Dermis blood vessel endothelial cell (primary cell): Measurements from ENCODE around the gene NPLOC4. TPM values are rescaled to one million over a fixed set of nuclear protein-coding genes. Genes with fewer than 3 reads are reported as not detected.
A peak's percentile ranks its signal among the peaks of the same experiment; 100 is the strongest.

Experiments used
- DNase-seq: peaks from one replicate; pipeline ENCODE4 v3.0.0; 2010
- total RNA-seq: library from RNA; depleted of rRNA; stranded (reverse); fragments of >200 nt; gene quantifications from 2 replicates; pipeline ENCODE4 v1.2.3, GENCODE V29; 2014

Gene NPLOC4
- total RNA-seq, 1 donor from 2014 or later = 83.9 TPM

DNA sequence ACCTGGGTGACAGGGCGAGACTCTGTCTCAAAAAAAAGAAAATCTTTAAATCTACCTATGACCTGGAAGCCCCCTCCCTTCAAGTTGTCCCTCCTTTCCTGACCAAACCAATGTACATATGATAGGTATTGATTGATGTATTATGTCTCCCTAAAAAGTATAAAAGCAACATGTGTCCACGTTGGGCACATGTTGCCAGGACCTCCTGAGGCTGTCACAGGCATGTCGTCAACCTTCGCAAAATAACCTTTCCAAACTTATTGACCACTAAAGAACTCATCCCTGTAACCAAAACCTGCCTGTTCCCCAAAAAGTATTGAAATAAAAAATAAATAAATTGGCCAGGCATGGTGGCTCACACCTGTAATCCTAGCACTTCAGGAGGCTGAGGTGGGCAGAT is 25.1 kb upstream of the NPLOC4 start:
- DNase-seq = no peak

DNA sequence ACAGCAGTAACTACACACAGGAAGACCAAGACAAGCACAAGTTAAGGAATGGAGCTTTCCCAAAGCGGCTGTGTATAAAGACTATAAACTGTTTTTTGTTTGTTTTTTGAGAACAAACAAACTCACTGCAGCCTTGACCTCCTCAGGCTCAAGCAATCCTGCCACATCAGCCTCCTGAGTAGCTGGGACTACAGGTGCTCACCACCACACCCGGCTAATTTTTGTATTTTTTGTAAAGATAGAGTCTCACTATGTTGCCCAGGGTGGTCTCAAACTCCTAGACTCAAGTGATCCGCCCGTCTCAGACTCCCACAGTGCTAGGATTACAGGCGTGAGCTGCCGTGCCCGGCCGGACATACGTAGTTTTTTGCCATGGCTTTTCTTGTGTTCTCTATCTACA is 23.5 kb upstream of the NPLOC4 start:
- no peak for DNase-seq

DNA sequence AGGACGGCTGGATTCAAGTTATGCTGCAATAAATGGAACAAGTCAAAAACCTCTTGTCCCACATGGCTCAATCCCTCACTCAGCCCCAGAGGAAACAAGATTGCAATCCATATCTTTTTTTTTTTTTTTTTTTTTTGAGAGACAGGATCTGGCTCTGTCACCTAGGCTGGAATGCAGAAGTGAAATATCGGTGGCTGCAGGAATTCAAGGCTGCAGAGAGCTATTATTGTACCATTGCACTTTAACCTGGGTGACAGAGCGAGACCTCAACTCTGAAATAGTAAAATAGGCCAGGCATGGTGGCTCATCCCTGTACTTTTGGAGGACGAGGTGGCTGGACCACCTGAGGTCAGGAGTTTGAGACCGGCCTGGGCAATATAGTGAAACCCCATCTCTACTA is 22.1 kb upstream of the NPLOC4 start:
- DNase-seq = no peak

DNA sequence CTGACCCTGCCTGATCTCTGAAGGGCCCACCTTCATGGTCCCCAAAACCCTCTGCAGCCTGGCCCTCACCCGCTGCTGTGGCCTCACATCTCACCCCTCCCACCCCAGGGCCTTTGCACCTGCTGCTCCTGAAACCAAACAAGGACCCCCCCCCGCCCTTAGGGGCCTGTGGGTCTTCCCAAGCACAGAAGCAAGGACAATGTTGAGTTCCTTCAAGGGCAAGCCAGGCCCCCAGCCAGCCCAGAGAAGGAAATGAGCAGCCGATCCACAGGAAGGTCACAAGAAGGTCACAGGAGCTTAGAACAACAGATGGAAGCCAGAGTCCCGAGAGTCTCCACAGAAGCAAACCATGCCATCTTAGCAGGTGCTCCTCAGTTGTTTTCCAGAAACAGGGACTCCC is 19.9 kb upstream of the NPLOC4 start:
- peak; percentile 75 for DNase-seq

DNA sequence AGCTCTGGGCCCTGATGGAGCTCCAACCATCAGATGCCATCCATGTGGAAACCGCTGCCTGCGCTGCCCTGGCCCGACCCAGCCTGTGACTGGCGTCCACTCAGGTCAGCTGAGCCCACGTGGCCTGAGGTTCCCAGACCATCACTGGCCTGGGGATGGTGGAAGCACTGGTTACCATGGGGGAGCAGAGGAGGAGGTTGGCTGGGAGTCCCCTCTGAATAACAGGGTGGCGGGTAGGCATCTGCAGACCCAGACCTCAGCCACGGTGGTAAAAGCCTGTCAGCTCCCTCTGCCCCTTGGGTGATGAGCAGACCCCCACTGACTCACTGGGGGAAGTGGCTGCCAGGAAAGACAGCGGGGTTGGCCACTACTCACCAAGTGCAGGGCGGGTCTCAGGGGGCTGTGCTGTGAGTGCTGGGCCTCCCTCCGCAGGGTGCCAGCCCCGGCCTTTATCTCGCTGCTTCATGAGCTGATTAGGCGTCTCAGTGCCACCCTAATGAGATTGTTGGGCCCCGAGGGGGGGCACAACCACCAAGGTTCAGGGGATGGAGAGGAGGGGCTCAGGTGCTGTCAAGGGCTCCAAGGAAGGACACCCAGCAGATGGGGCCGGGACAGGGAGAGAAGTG is 19.3 kb upstream of the NPLOC4 start, which contains the start of gene PDE6G:
Gene PDE6G, minus strand, starts transcription at position 425 of the 626 bp plus-strand sequence. CDS start 3,237 bp downstream, outside the sequence.
- no peak for DNase-seq

DNA sequence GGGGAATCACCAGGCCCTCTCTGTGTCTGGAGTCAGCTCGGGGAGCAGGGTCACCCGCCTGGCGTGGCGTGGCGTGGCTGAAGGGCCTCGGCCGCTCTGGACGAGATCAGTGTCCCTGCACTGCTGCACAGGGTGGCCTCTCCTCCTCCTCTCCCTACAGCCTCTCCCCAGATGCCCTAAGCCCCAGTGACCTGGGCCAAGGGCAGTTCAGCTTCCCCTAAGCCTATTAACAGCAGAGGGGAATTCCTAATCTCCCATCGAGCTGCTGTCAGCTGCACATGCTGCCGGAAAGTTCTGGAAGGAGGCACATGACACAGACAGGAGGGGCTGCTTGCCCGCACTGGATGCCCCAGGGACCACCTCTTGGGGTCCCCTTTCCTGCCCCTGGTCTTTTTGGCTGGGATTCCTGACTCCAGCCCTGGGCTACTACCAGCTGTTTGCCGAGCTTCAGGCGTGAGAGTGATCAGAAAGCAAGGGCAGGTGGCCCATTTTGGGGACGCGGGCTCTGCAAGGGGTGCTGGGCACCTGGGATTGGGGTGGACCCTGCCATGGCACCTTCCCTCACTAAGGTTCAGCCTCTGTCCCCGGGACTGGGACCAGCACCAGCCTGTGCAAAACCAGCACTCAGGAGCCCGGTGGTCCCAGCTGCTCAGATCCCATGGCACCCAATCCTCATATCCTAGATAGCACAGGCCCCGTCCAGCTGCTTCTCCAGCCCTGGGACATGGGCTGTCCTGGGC is 18.6 kb upstream of the NPLOC4 start:
- no peak for DNase-seq

DNA sequence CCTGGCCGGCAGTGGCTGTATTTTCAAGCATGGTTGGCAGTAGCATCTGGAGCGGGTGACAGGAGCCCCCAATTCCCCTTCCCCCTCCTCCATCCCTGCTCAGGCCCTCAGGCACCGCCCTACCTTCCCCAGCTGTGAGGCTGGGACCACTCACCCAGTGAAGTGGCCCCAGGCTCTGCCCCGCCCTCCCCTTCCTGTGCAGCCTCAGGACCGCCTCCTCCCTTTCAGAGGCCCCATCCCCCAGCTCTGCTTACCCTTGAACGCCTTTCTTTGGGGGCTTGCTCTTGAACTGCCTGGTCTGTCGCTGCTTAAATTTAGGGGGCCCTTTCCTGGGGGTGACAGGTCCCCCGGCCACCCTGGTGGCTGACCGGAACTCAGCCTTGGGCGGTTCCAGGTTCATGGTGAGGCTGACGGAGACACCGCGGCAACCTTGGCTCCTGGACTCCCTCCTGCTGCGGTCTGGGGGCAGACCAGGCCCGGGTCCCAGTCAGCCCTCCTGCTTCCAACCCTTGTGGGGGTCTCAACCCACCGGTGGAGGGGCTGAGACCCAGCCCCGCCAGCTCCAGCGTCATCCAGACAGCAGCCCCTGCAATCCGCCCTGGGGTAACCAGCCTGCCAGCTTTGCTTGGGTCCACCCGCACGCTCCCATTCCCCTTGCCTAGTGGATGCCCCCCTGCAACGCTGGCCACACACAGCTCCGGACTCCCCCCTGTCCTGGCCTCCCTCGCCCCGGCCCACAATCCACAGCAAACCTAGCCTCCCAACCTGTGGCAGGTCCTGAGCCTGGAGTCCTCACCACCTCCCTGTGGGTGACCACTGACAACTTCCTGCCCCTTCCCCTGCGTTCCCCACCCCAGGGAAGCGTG is 16.2 kb upstream of the NPLOC4 start:
- no peak for DNase-seq

DNA sequence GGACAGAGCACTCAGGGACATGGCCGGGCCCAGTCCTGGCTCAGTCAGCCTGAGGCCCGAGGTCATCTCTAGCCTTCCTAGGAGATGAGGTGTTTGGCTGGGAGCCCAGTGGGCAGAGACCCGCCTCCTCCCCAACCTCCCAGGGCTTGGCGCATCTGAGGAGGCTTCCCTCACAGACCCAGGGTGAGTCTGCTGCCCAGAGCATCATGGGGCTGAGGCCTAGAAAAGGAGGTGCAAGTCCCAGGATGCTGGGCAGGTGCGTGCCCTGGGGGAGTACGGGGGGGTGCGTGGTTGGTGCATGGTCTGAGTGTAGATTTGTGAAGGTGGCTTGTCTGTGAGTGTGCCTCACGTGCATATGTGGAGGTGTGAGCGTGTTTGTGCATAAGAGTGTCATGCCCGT is 14.8 kb upstream of the NPLOC4 start:
- DNase-seq = no peak

DNA sequence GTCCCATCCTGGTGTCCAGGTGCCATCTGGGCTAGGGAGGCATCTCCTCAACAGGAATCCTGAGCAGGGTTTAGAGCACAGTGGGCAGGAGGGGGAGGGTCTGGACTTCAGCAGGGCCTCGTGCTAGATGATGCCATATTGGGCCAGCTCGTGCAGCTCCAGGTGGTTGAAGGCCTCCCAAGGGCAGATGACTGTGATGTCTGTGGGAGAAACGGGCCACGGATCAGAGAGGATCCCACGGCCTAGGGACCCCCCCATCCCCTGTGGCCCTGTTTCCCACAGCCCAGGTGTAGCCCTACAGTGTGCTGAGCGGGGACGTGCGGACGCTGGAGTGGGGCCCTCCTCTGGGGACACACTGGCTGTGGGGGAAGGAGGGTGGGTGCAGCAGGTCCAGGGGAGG is 14.0 kb upstream of the NPLOC4 start:
- no peak for DNase-seq

DNA sequence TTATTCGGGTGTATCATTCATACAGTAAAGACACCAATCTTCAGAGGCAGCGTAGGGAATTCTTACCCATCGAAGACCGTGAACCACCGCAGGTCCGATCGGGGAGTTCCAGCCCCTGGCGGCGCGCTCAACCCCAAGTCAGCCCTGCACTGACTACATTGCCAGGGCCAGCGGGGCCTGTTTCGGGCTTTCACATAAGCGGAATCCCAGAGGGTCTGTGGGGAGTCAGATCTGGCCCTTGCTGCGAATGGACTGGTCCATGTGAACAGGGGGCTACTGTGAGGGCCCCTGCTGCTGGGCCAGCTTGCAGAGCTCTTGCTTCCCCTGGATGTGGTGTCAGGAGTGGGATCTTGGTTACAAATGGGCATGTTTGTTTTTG is 11.8 kb upstream of the NPLOC4 start:
- no peak for DNase-seq

DNA sequence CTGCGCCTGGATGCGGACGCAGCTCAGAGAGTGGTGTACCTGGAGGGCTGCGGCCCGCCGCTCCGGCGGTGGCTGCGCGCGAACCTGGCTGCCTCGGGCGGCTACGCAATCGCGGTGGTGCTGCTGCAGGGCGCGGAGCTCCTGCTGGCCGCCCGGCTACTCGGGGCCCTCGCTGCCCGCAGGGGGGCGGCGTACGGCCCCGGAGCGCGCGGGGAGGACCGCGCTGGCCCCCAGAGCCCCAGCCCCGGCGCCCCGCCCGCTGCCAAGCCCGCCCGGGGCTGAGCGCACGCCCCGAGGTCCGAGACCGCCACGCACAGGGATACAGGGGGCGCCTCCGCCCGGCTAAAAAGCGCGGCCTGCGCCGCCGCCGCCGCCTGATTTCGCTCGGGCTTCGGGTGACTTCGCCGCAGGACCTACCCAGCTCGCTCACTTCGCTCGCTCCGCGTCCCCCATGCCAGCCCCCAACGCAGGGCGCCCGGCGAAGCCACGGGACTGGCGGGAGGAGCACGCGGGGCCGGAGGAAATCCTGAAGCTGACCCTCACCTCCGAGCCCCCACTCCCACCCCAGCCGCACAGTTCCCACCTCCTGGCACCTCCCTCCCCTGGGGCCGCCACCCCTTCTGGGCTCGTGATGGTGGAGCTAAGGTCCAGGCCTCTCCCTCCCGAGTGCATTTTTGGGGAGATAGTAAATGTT is 11.2 kb upstream of the NPLOC4 start:
- no peak for DNase-seq

DNA sequence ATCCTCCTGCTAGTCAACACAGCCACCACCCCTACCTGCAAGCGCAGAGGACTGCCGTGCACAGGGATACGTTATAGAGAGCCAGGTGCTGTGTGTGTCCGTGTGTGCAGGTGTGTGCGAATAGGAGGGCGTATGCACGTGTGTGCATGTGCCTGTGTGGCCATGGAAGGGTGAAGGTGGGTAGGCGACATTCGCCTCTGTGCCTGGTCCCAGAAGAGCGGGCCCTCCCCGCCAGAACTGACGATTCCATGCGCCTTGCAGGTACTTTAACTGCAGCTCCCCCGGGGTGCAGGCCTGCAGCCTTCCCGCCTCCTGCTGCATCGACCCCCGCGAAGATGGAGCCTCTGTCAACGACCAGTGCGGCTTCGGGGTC is 10.7 kb upstream of the NPLOC4 start:
- DNase-seq = no peak

DNA sequence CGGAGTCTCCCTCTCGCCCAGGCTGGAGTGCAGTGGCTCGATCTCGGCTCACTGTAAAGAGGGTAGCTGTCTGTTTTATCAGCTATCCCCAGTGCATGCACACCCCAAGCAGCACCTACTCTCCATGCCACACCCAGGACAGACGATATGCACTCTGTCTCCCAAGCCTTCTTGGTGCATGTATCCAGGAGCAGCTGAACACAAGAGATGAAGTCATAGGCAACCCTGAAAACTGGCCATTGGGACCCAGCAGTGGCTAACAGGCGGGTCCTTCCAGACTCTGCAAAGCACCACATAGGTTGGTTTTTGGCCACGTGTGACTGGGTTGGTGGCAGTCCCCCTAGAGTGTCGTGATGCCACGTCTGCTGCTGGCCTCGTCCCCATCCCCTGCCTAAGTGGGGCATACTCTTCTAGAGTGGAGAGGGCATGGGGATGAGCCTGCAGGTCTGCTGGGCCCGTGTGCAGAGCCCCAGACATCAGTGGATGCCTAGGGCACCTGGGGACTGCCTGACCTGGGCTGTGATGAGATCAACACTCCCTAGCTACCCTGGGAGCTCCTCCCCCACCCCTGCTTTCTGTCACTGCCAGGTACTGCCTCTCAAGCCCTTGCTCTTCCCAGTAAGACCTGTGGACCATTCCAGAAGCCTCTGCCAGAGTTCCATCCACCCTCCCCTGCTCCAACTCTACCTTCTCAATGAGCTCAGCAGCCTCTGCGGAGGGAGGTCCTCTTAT is 10.1 kb upstream of the NPLOC4 start:
- DNase-seq = no peak

DNA sequence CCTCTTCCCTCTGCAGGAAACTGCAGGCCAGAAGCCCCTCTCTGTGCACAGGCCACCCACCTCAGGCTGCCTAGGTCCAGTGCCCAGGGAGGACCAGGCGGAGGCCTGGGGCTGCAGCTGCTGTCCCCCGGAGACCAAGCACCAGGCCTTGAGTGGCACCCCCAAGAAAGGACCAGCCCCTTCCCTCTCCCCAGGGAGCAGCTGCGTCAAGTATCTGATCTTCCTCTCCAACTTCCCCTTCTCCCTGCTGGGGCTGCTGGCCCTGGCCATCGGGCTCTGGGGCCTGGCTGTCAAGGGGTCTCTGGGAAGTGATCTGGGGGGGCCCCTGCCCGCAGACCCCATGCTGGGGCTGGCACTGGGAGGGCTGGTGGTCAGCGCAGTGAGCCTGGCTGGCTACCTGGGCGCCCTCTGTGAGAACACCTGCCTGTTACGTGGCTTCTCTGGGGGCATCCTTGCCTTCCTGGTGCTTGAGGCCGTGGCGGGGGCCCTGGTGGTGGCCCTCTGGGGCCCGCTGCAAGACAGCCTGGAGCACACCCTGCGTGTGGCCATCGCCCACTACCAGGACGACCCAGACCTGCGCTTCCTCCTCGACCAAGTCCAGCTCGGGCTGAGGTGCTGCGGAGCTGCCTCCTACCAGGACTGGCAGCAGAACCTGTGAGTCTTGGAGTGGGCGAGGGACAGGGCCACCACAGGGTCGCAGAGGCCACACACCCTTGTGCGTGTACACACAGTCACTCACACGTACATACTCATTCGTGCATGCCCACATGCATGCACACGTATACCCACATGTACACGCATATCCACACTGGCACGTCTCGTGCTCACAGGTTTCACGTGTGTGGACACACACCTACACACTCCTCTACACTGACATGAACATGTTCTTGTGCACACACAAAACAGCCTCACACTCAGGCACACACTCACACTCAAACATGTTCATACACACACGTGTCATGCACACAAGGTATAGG is 8.4 kb upstream of the NPLOC4 start:
- no peak for DNase-seq

DNA sequence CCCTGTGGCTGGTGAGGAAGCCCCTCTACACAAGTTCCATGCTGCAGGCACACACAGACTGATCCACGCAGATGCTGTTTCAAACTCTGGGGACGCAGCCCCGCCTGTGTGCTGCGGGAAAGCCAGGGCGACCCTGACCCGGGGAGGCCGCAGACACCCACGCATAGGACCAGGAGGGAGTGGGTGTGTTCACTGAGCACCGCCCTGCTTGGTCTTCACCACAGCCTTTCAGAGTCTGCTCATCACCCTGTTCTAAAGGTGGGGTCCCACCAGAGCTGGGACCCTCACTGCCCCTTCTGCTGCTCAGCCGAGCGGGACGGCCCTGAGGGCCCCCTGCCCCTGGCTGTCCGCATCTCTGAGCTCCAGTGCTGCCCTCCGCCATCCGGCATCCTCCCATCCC is 7.6 kb upstream of the NPLOC4 start:
- no peak for DNase-seq

DNA sequence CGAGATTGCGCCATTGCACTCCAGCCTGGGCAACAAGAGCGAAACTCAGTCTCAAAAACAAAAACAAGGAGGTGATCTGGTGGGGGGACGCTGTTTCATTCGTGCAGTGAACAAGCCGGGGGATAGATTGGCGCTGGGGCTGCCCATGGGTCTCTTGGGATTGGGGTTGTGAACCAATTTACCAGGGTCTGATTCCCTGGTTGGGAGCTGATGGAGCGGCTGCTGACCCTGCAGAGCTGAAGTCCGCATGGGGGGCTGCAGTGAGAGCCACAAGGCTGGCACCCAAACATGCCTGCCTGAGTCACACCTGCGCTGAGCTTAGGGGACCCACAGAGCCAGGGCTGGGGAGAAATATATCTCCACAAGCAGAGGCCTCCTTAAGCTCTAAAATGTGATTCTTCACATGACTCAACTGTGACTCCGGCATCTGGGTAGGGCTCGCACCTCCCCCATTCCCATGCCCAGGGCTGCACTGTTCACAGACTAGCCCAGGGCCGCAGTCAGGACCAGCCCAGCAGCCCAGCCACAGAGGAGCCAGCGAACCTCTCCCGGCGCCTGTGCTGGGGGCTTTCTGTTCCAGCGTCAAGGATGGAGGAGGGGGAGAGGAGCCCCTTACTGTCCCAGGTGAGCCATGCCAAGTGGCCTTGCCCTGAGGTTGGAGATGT is 5.0 kb upstream of the NPLOC4 start:
- DNase-seq = no peak

DNA sequence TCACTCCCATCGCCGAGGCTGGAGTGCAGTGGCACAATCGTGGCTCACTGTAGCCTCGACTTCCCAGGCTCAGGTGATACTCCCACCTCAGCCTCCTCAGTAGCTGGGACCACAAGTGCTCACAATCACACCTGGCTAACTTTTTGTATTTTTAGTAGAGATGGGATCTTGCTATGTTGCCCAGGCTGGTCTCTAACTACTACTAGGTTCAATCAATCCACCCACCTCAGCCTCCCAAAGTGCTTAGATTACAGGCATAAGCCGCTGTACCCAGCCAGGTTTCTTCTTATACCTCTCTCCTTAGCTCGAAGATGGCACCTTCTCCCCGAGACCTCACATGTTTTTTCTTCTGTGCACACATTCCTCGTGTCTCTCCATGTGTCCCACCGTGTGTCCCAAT is 3.1 kb upstream of the NPLOC4 start:
- DNase-seq = no peak

DNA sequence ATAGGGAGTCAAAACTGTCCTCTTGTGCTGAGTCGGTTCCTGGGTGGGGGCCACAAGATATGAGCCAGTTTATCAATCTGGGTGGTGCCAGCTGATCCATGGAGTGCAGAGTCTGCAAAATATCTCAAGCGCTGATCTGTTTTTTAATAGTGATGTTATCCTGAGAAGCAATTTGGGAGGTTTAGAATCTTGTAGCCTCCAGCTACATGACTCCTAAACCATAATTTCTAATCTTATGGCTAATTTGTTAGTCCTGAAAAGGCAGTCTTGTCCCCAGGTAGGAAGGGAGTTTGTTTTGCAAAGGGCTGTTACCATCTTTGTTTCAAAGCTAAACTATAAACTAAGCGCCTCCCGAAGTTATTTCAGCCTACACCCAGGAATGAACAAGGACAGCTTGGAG is 1.8 kb upstream of the NPLOC4 start:
- DNase-seq = no peak

DNA sequence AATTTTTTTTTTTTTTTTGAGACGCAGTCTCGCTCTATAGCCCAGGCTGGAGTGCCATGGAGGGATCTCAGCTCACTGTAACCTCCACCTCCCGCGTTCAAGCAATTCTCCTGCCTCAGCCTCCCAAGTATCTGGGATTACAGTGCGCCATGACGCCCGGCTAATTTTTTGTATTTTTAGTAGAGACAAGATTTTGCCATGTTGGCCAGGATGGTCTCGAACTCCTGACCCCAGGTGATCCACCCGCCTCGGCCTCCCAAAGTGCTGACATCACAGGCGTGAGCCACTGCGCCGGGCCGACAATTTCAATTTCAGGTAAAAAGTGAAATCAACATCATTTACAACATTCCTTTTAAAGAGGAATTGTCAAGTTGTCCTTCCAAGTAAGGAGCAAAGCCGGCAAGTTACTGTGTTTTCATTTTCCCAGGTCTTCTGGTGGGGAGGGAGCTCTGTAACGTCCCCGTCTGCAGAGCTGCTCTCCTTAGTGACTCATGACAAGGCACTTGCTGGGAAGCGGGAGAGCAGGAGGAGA is 873 bp downstream of the NPLOC4 start:
- no peak for DNase-seq

DNA sequence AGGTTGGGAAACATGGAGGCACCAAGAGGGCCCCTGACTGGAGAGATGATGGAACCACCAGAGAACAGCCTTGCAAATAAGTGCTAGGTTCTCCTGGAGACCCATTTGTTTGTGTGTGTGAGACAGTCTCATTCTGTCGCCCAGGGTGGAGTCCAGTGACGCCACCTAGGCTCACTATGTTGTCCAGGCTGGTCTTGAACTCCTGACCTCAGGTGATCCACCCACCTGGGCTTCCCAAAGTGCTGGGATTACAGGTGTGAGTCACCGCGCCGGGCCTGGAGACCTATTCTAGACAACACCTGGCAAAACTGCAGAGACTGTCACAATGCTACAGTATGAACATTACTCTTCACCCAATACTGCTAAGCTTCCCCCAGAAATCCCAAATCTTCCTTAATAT is 1.5 kb downstream of the NPLOC4 start:
- DNase-seq = no peak
